PC-3 (cell line): ENCODE data around the gene ELF2.

Experiments used
- CTCF ChIP-seq: fragments of 300-600 bp; sonication (generic); conservative IDR thresholded peaks from 2 replicates; pipeline ENCODE4 v1.5.1; 2017; ENCODE audit warnings: antibody characterized with exemption, low read depth, mild to moderate bottlenecking, low read length
- EZH2 ChIP-seq: fragments of 300-600 bp; sonication (generic); IDR thresholded peaks from one replicate; pipeline ENCODE4 v1.6.1; 2017; ENCODE audit warnings: antibody characterized with exemption, mild to moderate bottlenecking, low read length; ENCODE audit not compliant: unreplicated experiment
- EZH2phosphoT487 ChIP-seq: fragments of 300-600 bp; sonication (generic); IDR thresholded peaks from 2 replicates; pipeline ENCODE4 v1.6.1; 2018; ENCODE audit warnings: mild to moderate bottlenecking, antibody characterized with exemption, low read length, borderline replicate concordance

DNA sequence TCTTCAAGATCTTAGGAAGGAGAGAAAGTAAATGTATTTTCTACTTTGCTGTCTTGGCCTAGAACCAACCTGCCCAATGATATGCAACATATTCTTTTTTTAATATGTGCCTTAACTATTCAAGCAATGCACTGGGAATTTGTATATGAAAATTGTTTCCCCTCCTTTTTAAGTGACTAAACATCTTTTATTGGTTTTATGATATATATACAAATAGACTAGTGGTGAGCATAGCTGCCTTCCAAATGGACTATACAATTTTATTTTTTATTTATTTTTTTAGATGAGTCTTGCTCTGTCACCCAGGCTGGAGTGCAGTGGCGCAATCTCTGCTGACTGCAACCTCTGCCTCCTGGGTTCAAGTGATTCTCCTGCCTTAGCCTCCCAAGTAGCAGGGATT, 151.2 kb downstream of the ELF2 start:
- TF ChIP-seq CTCF, result no peak
- TF ChIP-seq EZH2, result no peak
- no peak for TF ChIP-seq EZH2phosphoT487
